OCI-LY1 (cell line): ENCODE results near the gene VIPR2.

ENCODE experiments used
- H2AFZ ChIP-seq: fragments of 200-600 bp; sonication (generic), shearing (Covaris generic); 2 replicates; pipeline ENCODE4 v1.6.0; 2014; ENCODE audit warnings: antibody characterized with exemption, mild to moderate bottlenecking, low read length
- H3F3A ChIP-seq: fragments of 200-600 bp; sonication (generic), shearing (Covaris generic); 2 replicates; pipeline ENCODE4 v1.6.0; 2014; ENCODE audit warnings: mild to moderate bottlenecking, antibody characterized with exemption, low read length, moderate library complexity; ENCODE audit not compliant: insufficient read depth
- H3K27ac ChIP-seq: fragments of 200-600 bp; sonication (generic); 2 replicates; pipeline ENCODE4 v1.5.1; 2014; ENCODE audit warnings: low read length, mixed run types, mild to moderate bottlenecking, low read depth; ENCODE audit not compliant: poor library complexity, severe bottlenecking
- H3K27me3 ChIP-seq: fragments of 200-600 bp; sonication (generic); 2 replicates; pipeline ENCODE4 v1.6.0; 2014; ENCODE audit warnings: antibody characterized with exemption, mild to moderate bottlenecking, low read length, moderate library complexity; ENCODE audit not compliant: insufficient read depth
- H3K36me3 ChIP-seq: fragments of 200-600 bp; sonication (generic); 2 replicates; pipeline ENCODE4 v1.6.1; 2014; ENCODE audit warnings: mild to moderate bottlenecking, antibody characterized with exemption, low read length, moderate library complexity, mixed read lengths; ENCODE audit not compliant: insufficient read depth
- H3K4me1 ChIP-seq: fragments of 200-600 bp; sonication (generic); 2 replicates; pipeline ENCODE4 v1.5.1; 2014; ENCODE audit warnings: mild to moderate bottlenecking, low read length, moderate library complexity; ENCODE audit not compliant: insufficient read depth, severe bottlenecking
- H3K4me2 ChIP-seq: fragments of 200-600 bp; sonication (generic), shearing (Covaris generic); 2 replicates; pipeline ENCODE4 v1.6.1; 2014; ENCODE audit warnings: low read length
- H3K4me3 ChIP-seq: fragments of 200-600 bp; sonication (generic); 2 replicates; pipeline ENCODE4 v1.5.1; 2014; ENCODE audit warnings: low read length, low read depth, mild to moderate bottlenecking, mixed read lengths; ENCODE audit not compliant: poor library complexity, severe bottlenecking
- H3K79me2 ChIP-seq: fragments of 200-600 bp; shearing (Covaris generic); 2 replicates; pipeline ENCODE4 v1.6.1; 2016; ENCODE audit warnings: mixed run types, low read length, mixed read lengths; ENCODE audit not compliant: insufficient read depth
- H3K9ac ChIP-seq: fragments of 200-600 bp; sonication (generic), shearing (Covaris generic); 2 replicates; pipeline ENCODE4 v1.6.1; 2014; ENCODE audit warnings: mild to moderate bottlenecking, low read length, mixed read lengths
- H3K9me2 ChIP-seq: fragments of 200-600 bp; sonication (generic), shearing (Covaris generic); 2 replicates; pipeline ENCODE4 v1.6.1; 2014; ENCODE audit warnings: low read depth, mild to moderate bottlenecking, low read length, mixed read lengths
- H3K9me3 ChIP-seq: fragments of 200-600 bp; shearing (Covaris generic); 2 replicates; pipeline ENCODE4 v1.6.1; 2014; ENCODE audit warnings: low read length, mixed read lengths
- H4K20me1 ChIP-seq: fragments of 200-600 bp; sonication (generic), shearing (Covaris generic); 2 replicates; pipeline ENCODE4 v1.6.0; 2016; ENCODE audit warnings: mild to moderate bottlenecking, low read length; ENCODE audit not compliant: insufficient read depth
- CTCF ChIP-seq: fragments of 200-600 bp; sonication (generic), shearing (Covaris generic); IDR thresholded peaks from 2 replicates; pipeline ENCODE4 v1.5.1; 2017; ENCODE audit warnings: mild to moderate bottlenecking, antibody characterized with exemption, low read length, moderate library complexity, mixed read lengths
- EZH2 ChIP-seq: fragments of 200-600 bp; sonication (generic), shearing (Covaris generic); IDR thresholded peaks from 2 replicates; pipeline ENCODE4 v1.8.0; 2017; ENCODE audit warnings: borderline replicate concordance, mixed run types, mild to moderate bottlenecking, antibody characterized with exemption, low read length, moderate library complexity, mixed read lengths

VIPR2 gene

DNA sequence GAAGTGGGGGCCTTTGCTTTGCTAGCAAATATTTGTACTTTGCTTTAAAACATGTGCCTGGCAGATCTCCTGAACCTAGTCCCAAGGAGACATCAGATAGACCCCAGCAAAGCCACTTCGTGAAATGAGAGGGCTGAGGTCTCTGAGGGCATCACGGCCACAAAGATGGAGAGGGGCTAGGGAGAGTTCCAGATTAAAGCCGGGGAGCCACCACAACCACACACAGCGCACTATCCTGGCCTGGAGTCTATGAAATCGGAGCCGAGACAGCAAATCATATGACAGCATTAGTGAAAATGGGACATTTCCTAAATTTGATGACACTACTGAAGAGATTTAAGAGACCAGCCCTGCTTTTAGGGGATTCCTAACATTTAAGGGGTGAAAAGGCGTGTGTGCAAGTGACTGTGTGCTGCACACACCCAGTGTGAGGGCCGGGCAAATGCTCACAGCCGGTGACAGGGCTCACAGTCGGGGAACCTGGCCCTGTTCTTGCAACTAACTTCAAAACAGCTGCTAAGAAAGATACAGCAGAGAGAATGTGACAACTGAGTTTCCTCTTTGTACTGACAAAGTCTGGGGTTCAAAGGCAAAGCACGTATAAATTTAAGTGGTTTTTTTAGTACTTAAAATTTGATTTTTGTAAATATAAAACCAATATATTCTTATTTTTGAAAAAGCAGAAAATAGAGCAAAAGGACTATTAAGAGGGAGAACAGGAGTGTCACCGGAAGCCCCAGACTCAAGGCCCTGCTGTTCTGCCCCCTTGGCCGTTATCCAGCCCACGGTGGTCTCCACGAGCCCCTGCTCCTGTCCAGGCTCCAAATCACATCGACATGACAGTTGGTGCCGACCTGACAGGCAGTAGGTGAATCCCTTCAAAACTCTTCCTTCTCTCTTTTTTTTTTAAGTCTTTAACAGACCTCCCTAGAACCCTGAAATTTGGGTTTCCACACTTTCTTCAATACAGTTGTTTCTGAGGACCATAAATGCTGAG is 49.5 kb downstream of the VIPR2 start:
- H3K9me2 ChIP-seq = no peaks in the 10 kb centered on the region
- no peaks in the 10 kb centered on the region for H3K9me3 ChIP-seq
- H3F3A ChIP-seq = no peaks in the 10 kb centered on the region
- no peak overlapping the region for H3K4me3 ChIP-seq
- H4K20me1 ChIP-seq = no peaks in the 10 kb centered on the region
- no peaks in the 10 kb centered on the region for H3K4me1 ChIP-seq
- peaks cover 7% of the 10 kb centered on the region; the same call in 1 of the 2 replicates for H3K27me3 ChIP-seq
- no peak overlapping the region for H2AFZ ChIP-seq
- TF ChIP-seq CTCF = no peak
- no peak for TF ChIP-seq EZH2
- H3K27ac ChIP-seq = no peak overlapping the region
- H3K9ac ChIP-seq = no peak overlapping the region
- H3K4me2 ChIP-seq = no peak overlapping the region
- H3K36me3 ChIP-seq = no peaks in the 10 kb centered on the region
- no peaks in the 10 kb centered on the region for H3K79me2 ChIP-seq

- H3K27me3 ChIP-seq = peaks cover 7% of the 10 kb centered on the region; the same call in 1 of the 2 replicates
- H3K4me2 ChIP-seq = no peak overlapping the region
- H3K9ac ChIP-seq = no peak overlapping the region
- no peaks in the 10 kb centered on the region for H3K9me2 ChIP-seq
- no peak for TF ChIP-seq EZH2
- no peak for TF ChIP-seq CTCF
- no peaks in the 10 kb centered on the region for H3K79me2 ChIP-seq
- no peaks in the 10 kb centered on the region for H3K9me3 ChIP-seq
- H4K20me1 ChIP-seq = no peaks in the 10 kb centered on the region
- H3F3A ChIP-seq = no peaks in the 10 kb centered on the region
- H3K4me3 ChIP-seq = no peak overlapping the region
- H2AFZ ChIP-seq = no peak overlapping the region
- H3K4me1 ChIP-seq = no peaks in the 10 kb centered on the region
- no peak overlapping the region for H3K27ac ChIP-seq
- no peaks in the 10 kb centered on the region for H3K36me3 ChIP-seq
These were observed 50.5 kb downstream of the VIPR2 start for GRCh38 chr7:159094023-159094740.

- Histone ChIP-seq H3K4me3 (no peak overlapping the region), H3K4me2 (no peak overlapping the region), H3K9me2 (no peaks in the 10 kb centered on the region), H3K79me2 (no peaks in the 10 kb centered on the region), H3K27ac (no peak overlapping the region), H3K9me3 (no peaks in the 10 kb centered on the region), H3F3A (no peaks in the 10 kb centered on the region), H2AFZ (no peak overlapping the region), H4K20me1 (no peaks in the 10 kb centered on the region), H3K9ac (no peak overlapping the region), H3K27me3 (peaks cover 7% of the 10 kb centered on the region; the same call in 1 of the 2 replicates), H3K4me1 (no peaks in the 10 kb centered on the region), H3K36me3 (no peaks in the 10 kb centered on the region)
- TF ChIP-seq EZH2 (no peak), CTCF (no peak)
These were observed 51.2 kb downstream of the VIPR2 start for GRCh38 chr7:159093351-159093971.
